ENCODE data around the gene TPT1. TPM values are rescaled to one million over a fixed set of nuclear protein-coding genes. Genes with fewer than 3 reads are reported as not detected.

Gene TPT1
- total RNA-seq, 2 donors from 2014 or later: 2,667 to 4,562 TPM

DNA sequence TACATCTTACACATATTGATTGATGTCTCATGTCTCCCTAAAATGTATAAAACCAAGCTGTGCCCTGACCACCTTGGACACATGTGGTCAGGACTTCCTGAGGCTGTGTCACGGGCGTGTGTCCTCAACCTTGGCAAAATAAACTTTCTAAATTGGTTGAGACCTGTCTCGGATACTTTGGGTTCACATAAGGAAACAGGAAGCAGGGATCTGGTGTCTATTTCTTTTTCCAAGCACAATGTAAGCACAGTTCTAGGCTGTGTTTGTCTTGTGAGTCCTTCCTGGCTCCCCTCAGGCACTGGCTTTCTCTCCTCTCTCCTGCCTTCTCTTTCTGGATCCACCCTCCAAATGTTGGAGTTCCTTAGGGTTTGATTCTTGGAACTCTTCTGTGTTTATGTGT is 27.6 kb upstream of the TPT1 start:
- Histone ChIP-seq H3K27me3 (no peaks in the 10 kb centered on the region), H3K36me3 (no peaks in the 10 kb centered on the region), H3K27ac (no peak overlapping the region), H3K4me1 (no peaks in the 10 kb centered on the region), H3K9me3 (no peaks in the 10 kb centered on the region), H3K4me3 (no peak overlapping the region), H3K9ac (ENCODE audit: low read depth in 2 of 2, low read length in 2 of 2) (no peak overlapping the region)
- intact Hi-C loops (cut with DNase I): no loop called here
- no peak for DNase-seq
- TF ChIP-seq, protein P1, sequence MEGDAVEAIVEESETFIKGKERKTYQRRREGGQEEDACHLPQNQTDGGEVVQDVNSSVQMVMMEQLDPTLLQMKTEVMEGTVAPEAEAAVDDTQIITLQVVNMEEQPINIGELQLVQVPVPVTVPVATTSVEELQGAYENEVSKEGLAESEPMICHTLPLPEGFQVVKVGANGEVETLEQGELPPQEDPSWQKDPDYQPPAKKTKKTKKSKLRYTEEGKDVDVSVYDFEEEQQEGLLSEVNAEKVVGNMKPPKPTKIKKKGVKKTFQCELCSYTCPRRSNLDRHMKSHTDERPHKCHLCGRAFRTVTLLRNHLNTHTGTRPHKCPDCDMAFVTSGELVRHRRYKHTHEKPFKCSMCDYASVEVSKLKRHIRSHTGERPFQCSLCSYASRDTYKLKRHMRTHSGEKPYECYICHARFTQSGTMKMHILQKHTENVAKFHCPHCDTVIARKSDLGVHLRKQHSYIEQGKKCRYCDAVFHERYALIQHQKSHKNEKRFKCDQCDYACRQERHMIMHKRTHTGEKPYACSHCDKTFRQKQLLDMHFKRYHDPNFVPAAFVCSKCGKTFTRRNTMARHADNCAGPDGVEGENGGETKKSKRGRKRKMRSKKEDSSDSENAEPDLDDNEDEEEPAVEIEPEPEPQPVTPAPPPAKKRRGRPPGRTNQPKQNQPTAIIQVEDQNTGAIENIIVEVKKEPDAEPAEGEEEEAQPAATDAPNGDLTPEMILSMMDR (IDR thresholded peaks at IDR 0.05): no peak

DNA sequence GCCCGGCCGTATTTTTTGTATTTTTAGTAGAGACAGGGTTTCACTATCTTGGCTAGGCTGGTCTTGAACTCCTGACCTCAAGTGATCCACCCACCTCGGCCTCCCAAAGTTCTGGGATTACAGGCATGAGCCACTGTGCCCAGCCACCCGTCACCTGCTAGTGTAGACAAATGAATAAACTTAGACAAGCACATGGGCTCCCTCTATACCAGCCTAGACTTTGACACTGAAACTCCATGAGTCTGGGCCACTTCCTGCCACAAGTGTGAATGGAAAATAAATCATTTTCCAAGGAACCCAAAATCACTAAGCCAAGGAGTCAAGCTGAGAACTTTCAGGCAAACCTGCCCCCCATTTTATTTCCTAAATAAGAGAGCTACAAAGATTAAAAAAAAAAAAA is 27.0 kb upstream of the TPT1 start:
- H3K4me1 ChIP-seq: no peaks in the 10 kb centered on the region
- no peak overlapping the region for H3K4me3 ChIP-seq
- no peaks in the 10 kb centered on the region for H3K9me3 ChIP-seq
- no peak for DNase-seq
- no peaks in the 10 kb centered on the region for H3K36me3 ChIP-seq
- peak overlapping the region; percentile 53 for H3K27ac ChIP-seq
- no peaks in the 10 kb centered on the region for H3K27me3 ChIP-seq
- intact Hi-C loops (cut with DNase I): no loop called here
- TF ChIP-seq, protein P1 (IDR thresholded peaks at IDR 0.05): no peak
- H3K9ac ChIP-seq (ENCODE audit: low read depth in 2 of 2, low read length in 2 of 2): no peak overlapping the region

DNA sequence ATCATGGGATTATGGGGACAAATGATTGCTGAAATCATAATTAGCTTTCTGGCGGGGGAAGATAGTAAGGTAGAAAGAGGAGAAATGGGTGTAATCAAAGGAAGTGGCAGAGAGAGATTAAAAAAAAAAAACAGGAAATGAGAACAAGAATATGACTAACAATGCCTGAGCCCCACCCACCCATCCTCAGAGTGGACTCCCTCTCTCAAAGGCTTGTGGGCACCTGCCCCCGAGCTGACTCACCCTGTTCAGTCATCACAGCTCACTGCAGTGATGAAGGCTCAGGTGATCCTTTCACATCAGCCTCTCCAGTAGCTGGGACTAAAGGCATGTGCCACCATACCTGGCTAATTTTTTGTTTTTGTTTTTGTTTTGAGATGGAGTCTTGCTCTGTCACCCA is 26.4 kb upstream of the TPT1 start:
- Histone ChIP-seq H3K27ac (peak overlapping the region; percentile 53), H3K27me3 (no peaks in the 10 kb centered on the region), H3K9me3 (no peaks in the 10 kb centered on the region), H3K4me1 (no peaks in the 10 kb centered on the region), H3K4me3 (no peak overlapping the region), H3K9ac (ENCODE audit: low read depth in 2 of 2, low read length in 2 of 2) (no peak overlapping the region), H3K36me3 (no peaks in the 10 kb centered on the region)
- peak; percentile 82 for DNase-seq
- TF ChIP-seq, protein P1 (IDR thresholded peaks at IDR 0.05): no peak
- intact Hi-C loops (cut with DNase I): no loop called here

DNA sequence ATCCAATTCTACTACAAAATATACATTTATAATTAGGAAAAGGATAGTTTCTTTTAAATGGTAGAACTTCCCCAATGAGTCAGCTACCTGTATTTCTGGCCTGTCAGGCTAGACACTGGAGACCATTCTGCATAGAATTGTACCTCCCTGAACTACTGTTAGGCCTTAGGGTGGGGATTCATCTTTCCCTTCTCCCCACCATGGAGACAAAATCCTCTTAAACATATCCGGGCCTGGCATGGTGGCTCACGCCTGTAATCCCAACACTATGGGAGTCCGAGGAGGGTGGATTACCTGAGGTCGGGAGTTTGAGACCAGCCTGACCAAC is 24.5 kb upstream of the TPT1 start:
- Histone ChIP-seq H3K4me3 (no peak overlapping the region), H3K9ac (ENCODE audit: low read depth in 2 of 2, low read length in 2 of 2) (no peak overlapping the region), H3K36me3 (no peaks in the 10 kb centered on the region), H3K27ac (no peak overlapping the region), H3K9me3 (no peaks in the 10 kb centered on the region), H3K27me3 (no peaks in the 10 kb centered on the region), H3K4me1 (no peaks in the 10 kb centered on the region)
- DNase-seq: no peak
- TF ChIP-seq, protein P1 (IDR thresholded peaks at IDR 0.05): no peak
- intact Hi-C loops (cut with DNase I): no loop called here

DNA sequence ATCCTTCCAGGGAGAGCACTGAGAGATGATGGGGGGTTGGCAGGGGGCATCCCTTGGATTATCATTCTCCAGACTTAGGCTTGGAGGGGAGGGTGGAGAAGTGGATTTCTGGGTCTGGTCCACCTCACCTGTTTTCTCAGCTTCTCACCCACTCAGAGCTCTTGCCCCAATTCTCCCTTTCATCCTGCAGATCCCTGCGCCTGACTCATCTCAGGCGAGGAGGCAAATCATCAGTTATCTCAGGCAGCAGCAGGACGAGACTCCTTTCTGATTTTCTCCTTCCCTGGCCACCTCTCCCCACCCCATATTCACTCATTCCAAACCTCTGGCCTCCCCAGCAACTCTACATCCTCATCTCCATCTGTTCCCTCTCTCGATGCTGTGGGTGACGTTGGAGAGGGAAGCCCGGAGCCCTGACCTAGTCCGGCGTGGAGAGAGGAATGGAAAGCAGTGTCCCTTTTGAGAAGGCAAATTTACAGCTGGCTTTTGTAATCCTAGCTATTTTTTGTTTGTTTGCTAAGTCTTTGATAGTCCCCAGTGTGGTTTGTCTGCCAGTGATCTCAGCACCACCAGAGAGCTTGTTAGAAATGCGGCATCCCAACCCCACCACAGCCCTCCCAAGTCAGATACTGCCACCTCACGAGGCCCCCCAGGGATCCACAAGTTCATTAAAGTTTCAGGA is 24.0 kb upstream of the TPT1 start:
- intact Hi-C loops (cut with DNase I): no loop called here
- Histone ChIP-seq H3K4me3 (no peak overlapping the region), H3K9me3 (no peaks in the 10 kb centered on the region), H3K36me3 (no peaks in the 10 kb centered on the region), H3K9ac (ENCODE audit: low read depth in 2 of 2, low read length in 2 of 2) (no peak overlapping the region), H3K4me1 (no peaks in the 10 kb centered on the region), H3K27me3 (no peaks in the 10 kb centered on the region), H3K27ac (no peak overlapping the region)
- no peak for DNase-seq
- TF ChIP-seq, protein P1 (IDR thresholded peaks at IDR 0.05): no peak
